NCI-H2081 (cell line): ENCODE data around the gene DDX39B.
"Not testable (repeated sequence)": the region's sequence is repeated elsewhere in the genome, so short reads cannot be mapped to it uniquely, and the experiment has no call there.

Experiments used
- DNase-seq, 2 experiments: peaks; one replicate each; lab custom pipeline; 2025; lab: John Stamatoyannopoulos, UW

Gene DDX39B

GRCh38 chr6:31575952-31576685, 34.3 kb upstream of the DDX39B start:
- DNase-seq: no peak

DNA sequence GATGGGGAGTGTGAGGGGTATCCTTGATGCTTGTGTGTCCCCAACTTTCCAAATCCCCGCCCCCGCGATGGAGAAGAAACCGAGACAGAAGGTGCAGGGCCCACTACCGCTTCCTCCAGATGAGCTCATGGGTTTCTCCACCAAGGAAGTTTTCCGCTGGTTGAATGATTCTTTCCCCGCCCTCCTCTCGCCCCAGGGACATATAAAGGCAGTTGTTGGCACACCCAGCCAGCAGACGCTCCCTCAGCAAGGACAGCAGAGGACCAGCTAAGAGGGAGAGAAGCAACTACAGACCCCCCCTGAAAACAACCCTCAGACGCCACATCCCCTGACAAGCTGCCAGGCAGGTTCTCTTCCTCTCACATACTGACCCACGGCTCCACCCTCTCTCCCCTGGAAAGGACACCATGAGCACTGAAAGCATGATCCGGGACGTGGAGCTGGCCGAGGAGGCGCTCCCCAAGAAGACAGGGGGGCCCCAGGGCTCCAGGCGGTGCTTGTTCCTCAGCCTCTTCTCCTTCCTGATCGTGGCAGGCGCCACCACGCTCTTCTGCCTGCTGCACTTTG, 33.6 kb upstream of the DDX39B start, which contains the start of gene TNF:
Gene TNF, plus strand, starts transcription at position 231 of the 567 bp plus-strand sequence. Its CDS starts 177 bp downstream, at position 408.
- no peak for DNase-seq

- DNase-seq: no peak
Observed at GRCh38 chr6:31574106-31575061, 32.6 kb upstream of the DDX39B start.

DNA sequence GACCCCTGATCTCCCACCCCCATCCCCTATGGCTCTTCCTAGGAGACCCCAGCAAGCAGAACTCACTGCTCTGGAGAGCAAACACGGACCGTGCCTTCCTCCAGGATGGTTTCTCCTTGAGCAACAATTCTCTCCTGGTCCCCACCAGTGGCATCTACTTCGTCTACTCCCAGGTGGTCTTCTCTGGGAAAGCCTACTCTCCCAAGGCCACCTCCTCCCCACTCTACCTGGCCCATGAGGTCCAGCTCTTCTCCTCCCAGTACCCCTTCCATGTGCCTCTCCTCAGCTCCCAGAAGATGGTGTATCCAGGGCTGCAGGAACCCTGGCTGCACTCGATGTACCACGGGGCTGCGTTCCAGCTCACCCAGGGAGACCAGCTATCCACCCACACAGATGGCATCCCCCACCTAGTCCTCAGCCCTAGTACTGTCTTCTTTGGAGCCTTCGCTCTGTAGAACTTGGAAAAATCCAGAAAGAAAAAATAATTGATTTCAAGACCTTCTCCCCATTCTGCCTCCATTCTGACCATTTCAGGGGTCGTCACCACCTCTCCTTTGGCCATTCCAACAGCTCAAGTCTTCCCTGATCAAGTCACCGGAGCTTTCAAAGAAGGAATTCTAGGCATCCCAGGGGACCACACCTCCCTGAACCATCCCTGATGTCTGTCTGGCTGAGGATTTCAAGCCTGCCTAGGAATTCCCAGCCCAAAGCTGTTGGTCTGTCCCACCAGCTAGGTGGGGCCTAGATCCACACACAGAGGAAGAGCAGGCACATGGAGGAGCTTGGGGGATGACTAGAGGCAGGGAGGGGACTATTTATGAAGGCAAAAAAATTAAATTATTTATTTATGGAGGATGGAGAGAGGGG, 31.7 kb upstream of the DDX39B start:
- DNase-seq: no peak

- DNase-seq: no peak
Observed at GRCh38 chr6:31572041-31572911, 30.5 kb upstream of the DDX39B start, which contains the start of gene LTA. TSS of gene LTA (plus strand) at chr6:31572289. CDS start at chr6:31572743, 454 bp downstream.

GRCh38 chr6:31569861-31570536, 28.2 kb upstream of the DDX39B start:
- no peak for DNase-seq

DNA sequence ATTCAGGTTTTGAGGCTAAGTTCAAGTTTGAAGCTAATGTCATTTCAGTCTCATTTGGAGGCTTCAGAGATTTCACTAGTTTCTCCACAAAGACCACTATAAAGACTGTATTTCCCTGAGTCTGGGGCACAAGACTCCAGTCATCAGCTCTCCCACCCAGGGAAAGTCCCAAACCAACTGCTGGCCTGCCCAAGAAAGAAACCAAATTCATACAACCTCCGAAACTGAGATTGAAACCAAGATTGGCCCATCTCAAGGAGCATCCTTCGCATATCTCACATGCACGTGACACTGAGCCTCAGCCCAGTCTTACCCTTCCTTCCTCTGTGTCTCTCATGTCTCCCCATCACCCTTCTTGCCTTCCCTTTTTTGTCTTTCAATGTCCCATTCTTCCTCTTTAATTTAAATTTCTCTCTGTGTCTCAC, 26.7 kb upstream of the DDX39B start:
- DNase-seq: no peak

GRCh38 chr6:31567531-31568370, 25.9 kb upstream of the DDX39B start:
- DNase-seq: no peak

DNA sequence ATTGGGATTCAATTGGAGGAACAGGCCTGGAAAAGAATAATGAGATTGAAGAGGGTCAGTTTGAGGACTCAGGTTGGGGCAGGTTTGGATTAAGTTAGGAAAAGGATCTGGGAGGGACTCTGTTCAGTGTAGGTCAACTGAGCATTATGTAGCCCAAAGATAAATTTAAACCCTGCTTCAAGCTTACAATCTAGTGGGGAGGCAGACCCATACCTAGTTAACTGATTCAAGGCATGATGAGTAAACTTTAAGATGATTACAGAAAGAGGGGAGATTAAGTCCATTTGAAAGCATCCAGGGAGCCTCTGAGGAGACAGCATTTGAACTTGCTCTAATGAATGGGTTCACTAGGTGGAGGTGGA, 18.9 kb upstream of the DDX39B start:
- no peak for DNase-seq

DNA sequence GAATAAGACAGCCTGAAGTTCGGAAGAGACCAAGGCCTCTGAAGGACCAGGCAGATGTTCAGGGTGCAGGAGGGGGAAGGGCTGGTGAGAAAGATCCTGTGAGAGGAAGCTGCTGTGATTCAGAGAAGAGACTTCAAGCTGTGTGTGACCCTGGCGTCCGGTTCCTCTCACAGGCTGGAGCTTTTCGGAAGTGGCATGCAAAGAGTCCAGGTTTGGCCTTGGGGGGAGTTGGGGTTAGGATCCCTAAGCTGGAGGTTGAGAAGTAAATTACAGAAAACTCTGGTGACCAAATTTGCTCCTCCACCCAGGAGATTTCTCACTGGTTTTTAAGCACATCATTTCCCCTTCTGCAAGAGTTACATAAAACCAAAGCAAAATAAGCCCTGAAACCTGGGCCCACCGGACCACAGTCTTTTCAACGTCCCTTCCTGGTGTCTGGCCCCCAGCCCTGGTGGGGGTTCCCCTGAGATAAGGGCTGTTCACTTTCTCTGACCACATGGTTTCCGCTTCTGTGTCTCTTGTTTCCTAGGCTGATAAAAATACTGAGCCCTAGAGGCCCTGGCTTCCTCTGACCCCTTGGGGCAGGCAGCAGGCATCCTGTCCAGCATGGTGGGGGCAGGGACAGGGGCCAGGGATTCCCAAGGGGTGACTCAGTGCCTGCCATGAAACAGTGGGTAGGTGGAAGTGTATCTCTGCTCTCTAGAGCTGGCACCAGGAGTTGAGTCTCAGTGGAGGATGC, 18.3 kb upstream of the DDX39B start:
- no peak for DNase-seq

DNA sequence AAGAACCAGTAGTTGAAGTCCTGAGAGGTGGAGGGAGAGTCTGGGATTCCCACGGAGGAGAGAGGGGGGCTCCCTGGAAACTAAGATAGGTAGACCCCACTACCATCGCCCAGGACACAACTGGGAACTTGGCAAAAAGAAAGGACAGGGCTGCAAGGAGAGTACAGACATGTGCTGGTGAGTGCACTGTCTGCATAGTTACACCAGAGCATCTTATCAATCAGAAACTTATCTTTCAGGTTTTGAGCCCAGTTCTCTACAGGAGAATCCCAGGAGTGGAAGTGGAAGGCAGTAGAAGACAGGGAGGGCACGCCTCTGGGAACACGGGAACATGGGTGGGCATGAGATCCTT, 17.8 kb upstream of the DDX39B start:
- no peak for DNase-seq

DNA sequence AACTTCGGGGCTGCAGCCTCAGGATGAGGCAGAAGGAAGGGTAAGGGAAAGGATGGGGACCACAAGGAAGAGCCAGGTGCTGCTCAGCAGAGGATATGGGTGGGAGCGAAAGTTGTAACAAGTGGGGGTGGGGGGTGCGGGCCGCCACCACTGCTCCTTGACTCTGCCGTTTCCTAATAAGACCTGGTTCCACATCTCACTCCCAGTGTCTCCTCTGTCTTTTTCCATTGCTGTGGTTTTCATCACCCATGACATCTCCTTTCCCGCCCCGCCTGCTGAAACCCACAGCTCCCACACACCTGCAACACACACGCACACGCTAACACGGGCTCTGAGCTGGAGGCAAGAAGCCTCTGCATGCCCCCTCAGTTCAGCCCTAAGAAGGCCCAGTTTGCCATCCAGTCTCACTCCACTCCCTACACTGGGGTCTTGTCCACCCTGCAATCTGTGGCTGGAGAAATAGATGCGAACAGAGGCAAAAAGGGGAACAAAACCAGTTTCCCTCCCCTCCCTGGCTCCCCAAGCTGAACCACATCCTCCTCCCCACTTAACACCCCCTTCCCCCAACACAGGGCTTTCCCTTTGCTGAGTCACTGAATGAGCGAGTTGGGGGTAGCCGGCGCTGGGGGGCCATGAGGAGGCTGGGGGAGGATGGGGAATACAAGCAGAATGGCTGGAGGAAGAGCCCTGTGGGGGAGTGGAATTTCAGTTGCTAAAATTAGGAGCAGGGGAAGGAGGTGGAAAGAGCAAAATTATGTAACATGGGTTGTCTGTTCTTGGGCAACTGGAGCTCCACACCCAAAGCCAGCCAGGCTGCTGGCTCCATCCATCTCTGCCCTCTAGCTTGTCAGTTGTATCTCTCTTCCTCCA, 17.1 kb upstream of the DDX39B start:
- DNase-seq: no peak

DNA sequence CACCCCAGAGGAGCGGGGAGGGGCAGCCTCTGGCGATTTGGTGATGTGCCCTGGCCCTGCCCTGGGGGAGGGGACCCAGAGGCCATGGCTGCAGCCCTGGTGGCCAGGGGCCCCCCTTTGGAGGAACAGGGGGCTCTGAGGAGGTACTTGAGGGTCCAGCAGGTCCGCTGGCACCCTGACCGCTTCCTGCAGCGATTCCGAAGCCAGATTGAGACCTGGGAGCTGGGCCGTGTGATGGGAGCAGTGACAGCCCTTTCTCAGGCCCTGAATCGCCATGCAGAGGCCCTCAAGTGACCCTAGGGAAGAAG, 16.5 kb upstream of the DDX39B start:
- no peak for DNase-seq

DNA sequence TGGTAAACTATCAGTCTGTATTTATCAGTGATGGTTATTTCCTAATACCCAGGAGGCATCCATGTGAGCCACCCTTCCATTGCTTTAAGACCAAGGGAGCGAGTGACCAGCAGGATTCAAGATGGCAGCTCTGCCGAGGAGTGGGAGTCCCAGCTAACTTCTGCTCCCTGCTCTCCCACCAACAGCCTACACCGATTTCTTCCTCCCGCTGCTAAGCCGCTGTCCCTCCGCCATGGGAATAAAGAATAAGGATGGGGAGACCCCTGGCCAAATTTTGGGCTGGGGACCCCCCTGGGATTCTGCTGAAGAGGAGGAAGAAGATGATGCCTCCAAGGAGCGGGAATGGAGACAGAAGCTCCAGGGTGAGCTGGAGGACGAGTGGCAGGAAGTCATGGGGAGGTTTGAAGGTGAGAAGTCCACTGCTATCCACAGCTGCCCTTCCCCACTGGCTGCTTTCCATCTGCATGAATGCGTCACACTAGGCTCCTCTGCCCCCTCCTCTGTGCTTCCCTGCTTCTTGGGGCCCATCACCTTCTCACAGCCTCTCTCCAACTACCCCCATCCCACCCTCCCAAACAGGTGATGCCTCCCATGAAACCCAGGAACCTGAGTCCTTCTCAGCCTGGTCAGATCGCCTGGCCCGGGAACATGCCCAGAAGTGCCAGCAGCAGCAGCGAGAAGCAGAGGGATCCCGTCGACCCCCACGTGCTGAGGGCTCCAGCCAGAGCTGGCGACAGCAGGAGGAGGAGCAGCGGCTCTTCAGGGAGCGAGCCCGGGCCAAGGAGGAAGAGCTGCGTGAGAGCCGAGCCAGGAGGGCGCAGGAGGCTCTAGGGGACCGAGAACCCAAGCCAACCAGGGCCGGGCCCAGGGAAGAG, 15.9 kb upstream of the DDX39B start:
- DNase-seq: no peak

DNA sequence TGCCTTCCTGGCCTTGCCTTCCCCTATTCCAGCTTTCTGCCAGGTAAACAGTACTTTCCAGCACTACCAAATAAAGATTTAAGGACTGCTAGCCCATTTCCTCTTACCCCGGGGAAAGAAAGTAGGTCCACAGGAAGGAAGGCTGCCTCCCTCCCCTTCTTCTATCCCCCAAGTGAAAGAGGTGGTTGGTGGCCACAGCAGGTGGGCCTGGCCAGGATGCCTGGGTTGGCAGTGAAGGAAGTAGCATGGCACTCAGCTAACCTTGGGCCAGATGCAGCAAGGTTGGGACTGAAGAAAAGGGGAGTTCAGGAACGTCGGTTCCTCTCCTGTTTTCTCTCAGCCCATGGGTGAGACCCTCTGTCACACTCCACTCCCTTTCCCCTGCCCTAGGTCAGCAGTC, 14.5 kb upstream of the DDX39B start:
- no peak for DNase-seq

- DNase-seq: not testable (repeated sequence)
Observed at GRCh38 chr6:31551371-31551770, 9.6 kb upstream of the DDX39B start.

DNA sequence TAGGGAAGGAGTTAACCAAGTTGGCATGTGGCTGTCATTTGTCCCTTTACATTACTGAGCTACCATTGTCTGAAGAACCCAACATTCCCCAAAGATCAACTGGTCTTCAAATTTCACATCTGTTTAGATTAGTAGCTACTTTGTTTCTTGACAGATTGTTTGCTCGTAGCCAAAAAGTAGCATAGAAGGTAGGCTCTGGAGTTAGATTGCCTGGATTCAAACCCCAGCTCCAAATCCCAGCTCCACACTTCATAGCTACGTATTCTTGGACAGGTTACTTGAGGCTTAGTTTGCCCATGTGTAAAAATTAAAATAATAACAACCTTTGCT, 6.7 kb upstream of the DDX39B start:
- no peak for DNase-seq
